Frontal cortex (tissue), 4 donors: Measurements from ENCODE around the gene KCNIP1. TPM values are rescaled to one million over a fixed set of nuclear protein-coding genes. Genes with fewer than 3 reads are reported as not detected.

ENCODE experiments used
- DNase-seq, 2 donors: peaks; one replicate each; pipeline ENCODE4 v3.0.0; 2012; ENCODE audit warnings: low spot score in 2 of 2
- FAIRE-seq: peaks from 2 replicates; lab custom pipeline; 2012; peaks lifted over from hg19 to GRCh38; lab: Jason Lieb, UNC
- total RNA-seq: library from RNA; depleted of rRNA; stranded (reverse); fragments of >200 nt; gene quantifications from one replicate; pipeline ENCODE4 v1.2.3, GENCODE V29; 2014
- donor health status: control.
- donor health status: control.
- donor health status: control.

The KCNIP1 gene
- total RNA-seq, 1 donor from 2014 or later, result 15.5 TPM

DNA sequence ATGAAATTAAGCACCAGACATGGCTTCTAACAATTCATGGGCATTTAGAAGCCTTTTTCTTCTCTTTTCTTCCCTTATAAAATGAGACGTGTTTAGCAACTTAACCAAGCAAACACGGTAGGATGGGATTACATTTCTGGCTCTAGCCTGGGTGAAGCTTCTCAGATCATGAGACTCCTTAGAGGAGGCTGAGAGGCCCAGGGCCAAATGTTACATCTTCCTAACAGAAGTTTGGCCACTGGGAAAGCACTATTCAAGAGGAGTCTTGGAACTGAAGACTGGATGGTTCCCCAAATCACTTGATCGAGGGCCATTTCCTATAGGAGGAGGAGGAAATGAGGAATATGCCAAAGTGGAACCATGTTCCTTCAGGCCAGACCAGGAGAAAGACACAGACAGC, 281.6 kb downstream of the KCNIP1 start:
- no peak for DNase-seq
- FAIRE-seq, result no peak

Other genes starting within 250 kb of the KCNIP1 start
- 1.2 TPM for gene LCP2, start 206.2 kb upstream of the KCNIP1 start, total RNA-seq
- gene KCNMB1, start 114.7 kb upstream of the KCNIP1 start, total RNA-seq, result under 0.01 TPM